ENCODE data around the gene SAT2.

SAT2 gene

GRCh38 chr17:7579834-7580603, 47.6 kb downstream of the SAT2 start:
- no peak for DNase-seq (ENCODE audit: low read depth)
- no peak overlapping the region for H3K4me3 ChIP-seq (ENCODE audit: low read depth, low read length)
- TF ChIP-seq CTCF (IDR thresholded peaks at IDR 0.05; ENCODE audit: control insufficient read depth, extremely low read depth, insufficient read depth), result no peak

- no peak for TF ChIP-seq CTCF (IDR thresholded peaks at IDR 0.05; ENCODE audit: control insufficient read depth, extremely low read depth, insufficient read depth)
- DNase-seq (ENCODE audit: low read depth), result peak; percentile 68
- H3K4me3 ChIP-seq (ENCODE audit: low read depth, low read length), result no peak within 1 kb of the TSS
These were observed 48.4 kb downstream of the SAT2 start, which contains the start of gene CD68 for GRCh38 chr17:7579001-7579833. Gene CD68 (plus strand): TSS chr17:7579638. CDS start chr17:7579678, 40 bp downstream.

GRCh38 chr17:7577327-7578199, 50.1 kb downstream of the SAT2 start:
- no peak for DNase-seq (ENCODE audit: low read depth)
- no peak for TF ChIP-seq CTCF (IDR thresholded peaks at IDR 0.05; ENCODE audit: control insufficient read depth, extremely low read depth, insufficient read depth)
- H3K4me3 ChIP-seq (ENCODE audit: low read depth, low read length), result no peak overlapping the region

- no peak for TF ChIP-seq CTCF (IDR thresholded peaks at IDR 0.05; ENCODE audit: control insufficient read depth, extremely low read depth, insufficient read depth)
- no peak for DNase-seq (ENCODE audit: low read depth)
- H3K4me3 ChIP-seq (ENCODE audit: low read depth, low read length), result no peak overlapping the region
These were observed 51.1 kb downstream of the SAT2 start for GRCh38 chr17:7576432-7576937.
